WTC11 (cell line): ENCODE data around the gene CITED4.

ENCODE experiments used
- CREB1 ChIP-seq: sonication (generic); formaldehyde crosslinking; IDR thresholded peaks from 2 replicates; pipeline ENCODE4 v1.8.0; 2023; ENCODE audit warnings: mild to moderate bottlenecking, missing genetic modification reagents
- SMAD3 ChIP-seq: sonication (generic); formaldehyde crosslinking; IDR thresholded peaks from 2 replicates; pipeline ENCODE4 v1.8.0; 2022; ENCODE audit warnings: missing genetic modification reagents, mild to moderate bottlenecking, borderline replicate concordance
- SP1 ChIP-seq: sonication (generic); formaldehyde crosslinking; conservative IDR thresholded peaks from 2 replicates; pipeline ENCODE4 v1.8.1; 2022; ENCODE audit warnings: missing genetic modification reagents
- ZNF138 ChIP-seq: sonication (generic); formaldehyde crosslinking; conservative IDR thresholded peaks from 2 replicates; pipeline ENCODE4 v1.8.1; 2022; ENCODE audit warnings: mild to moderate bottlenecking, moderate library complexity, missing genetic modification reagents
- TF ChIP-seq, protein P1 (sequence below): sonication (generic); formaldehyde crosslinking; IDR thresholded peaks from 2 replicates; pipeline ENCODE4 v1.8.0; 2022; ENCODE audit warnings: mild to moderate bottlenecking, missing genetic modification reagents
- TF ChIP-seq, protein P2 (sequence below): sonication (generic); formaldehyde crosslinking; IDR thresholded peaks from 2 replicates; pipeline ENCODE4 v1.8.1; 2023; ENCODE audit warnings: mild to moderate bottlenecking, missing genetic modification reagents, borderline replicate concordance
- TF ChIP-seq, protein P3 (sequence below): fragments of 200-600 bp; IDR thresholded peaks from 2 replicates; pipeline ENCODE4 v1.8.0; 2022; ENCODE audit warnings: antibody characterized with exemption
- TF ChIP-seq, protein P4 (sequence below): sonication (generic); formaldehyde crosslinking; IDR thresholded peaks from 2 replicates; pipeline ENCODE4 v1.8.1; 2023; ENCODE audit warnings: mild to moderate bottlenecking, missing genetic modification reagents, moderate library complexity
- TF ChIP-seq, protein P5 (sequence below): sonication (generic); formaldehyde crosslinking; IDR thresholded peaks from 2 replicates; pipeline ENCODE4 v1.8.0; 2023; ENCODE audit warnings: missing genetic modification reagents
- TF ChIP-seq, protein P6 (sequence below): fragments of 250-450 bp; sonication (Bioruptor Pico); conservative IDR thresholded peaks from 2 replicates; pipeline ENCODE4 v1.9.0; 2021; ENCODE audit warnings: mild to moderate bottlenecking
- TF ChIP-seq, protein P7 (sequence below): sonication (generic); formaldehyde crosslinking; IDR thresholded peaks from 2 replicates; pipeline ENCODE4 v1.8.0; 2022; ENCODE audit warnings: mild to moderate bottlenecking, missing genetic modification reagents
- TF ChIP-seq, protein P8 (sequence below): sonication (generic); formaldehyde crosslinking; IDR thresholded peaks from 2 replicates; pipeline ENCODE4 v1.8.1; 2023; ENCODE audit warnings: mild to moderate bottlenecking, missing genetic modification reagents, moderate library complexity

DNA sequence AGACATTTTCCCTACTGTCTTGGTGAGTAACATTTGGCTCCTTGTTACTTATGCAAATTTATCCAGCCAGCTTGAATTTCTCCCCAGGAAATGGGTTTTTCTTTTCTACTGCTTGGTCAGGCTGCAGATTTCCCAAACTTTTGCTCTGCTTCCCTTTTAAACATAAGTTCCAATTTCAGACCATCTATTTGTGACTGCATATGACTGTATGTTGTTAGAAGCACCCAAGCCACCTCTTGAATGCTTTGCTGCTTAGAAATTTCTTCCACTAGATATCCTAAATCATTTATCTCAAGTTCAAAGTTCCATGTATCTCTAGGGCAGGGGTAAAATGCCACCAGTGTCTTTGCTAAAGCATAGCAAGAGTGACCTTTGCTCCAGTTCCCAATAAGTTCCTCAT, 32.3 kb upstream of the CITED4 start:
- TF ChIP-seq, protein P1, sequence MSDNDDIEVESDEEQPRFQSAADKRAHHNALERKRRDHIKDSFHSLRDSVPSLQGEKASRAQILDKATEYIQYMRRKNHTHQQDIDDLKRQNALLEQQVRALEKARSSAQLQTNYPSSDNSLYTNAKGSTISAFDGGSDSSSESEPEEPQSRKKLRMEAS (CRISPR knock-in tag) = no peak
- TF ChIP-seq, protein P2, sequence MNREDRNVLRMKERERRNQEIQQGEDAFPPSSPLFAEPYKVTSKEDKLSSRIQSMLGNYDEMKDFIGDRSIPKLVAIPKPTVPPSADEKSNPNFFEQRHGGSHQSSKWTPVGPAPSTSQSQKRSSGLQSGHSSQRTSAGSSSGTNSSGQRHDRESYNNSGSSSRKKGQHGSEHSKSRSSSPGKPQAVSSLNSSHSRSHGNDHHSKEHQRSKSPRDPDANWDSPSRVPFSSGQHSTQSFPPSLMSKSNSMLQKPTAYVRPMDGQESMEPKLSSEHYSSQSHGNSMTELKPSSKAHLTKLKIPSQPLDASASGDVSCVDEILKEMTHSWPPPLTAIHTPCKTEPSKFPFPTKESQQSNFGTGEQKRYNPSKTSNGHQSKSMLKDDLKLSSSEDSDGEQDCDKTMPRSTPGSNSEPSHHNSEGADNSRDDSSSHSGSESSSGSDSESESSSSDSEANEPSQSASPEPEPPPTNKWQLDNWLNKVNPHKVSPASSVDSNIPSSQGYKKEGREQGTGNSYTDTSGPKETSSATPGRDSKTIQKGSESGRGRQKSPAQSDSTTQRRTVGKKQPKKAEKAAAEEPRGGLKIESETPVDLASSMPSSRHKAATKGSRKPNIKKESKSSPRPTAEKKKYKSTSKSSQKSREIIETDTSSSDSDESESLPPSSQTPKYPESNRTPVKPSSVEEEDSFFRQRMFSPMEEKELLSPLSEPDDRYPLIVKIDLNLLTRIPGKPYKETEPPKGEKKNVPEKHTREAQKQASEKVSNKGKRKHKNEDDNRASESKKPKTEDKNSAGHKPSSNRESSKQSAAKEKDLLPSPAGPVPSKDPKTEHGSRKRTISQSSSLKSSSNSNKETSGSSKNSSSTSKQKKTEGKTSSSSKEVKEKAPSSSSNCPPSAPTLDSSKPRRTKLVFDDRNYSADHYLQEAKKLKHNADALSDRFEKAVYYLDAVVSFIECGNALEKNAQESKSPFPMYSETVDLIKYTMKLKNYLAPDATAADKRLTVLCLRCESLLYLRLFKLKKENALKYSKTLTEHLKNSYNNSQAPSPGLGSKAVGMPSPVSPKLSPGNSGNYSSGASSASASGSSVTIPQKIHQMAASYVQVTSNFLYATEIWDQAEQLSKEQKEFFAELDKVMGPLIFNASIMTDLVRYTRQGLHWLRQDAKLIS (CRISPR knock-in tag) = no peak
- TF ChIP-seq ZNF138 (CRISPR knock-in tag) = no peak
- TF ChIP-seq CREB1 (CRISPR knock-in tag) = no peak
- TF ChIP-seq, protein P3, sequence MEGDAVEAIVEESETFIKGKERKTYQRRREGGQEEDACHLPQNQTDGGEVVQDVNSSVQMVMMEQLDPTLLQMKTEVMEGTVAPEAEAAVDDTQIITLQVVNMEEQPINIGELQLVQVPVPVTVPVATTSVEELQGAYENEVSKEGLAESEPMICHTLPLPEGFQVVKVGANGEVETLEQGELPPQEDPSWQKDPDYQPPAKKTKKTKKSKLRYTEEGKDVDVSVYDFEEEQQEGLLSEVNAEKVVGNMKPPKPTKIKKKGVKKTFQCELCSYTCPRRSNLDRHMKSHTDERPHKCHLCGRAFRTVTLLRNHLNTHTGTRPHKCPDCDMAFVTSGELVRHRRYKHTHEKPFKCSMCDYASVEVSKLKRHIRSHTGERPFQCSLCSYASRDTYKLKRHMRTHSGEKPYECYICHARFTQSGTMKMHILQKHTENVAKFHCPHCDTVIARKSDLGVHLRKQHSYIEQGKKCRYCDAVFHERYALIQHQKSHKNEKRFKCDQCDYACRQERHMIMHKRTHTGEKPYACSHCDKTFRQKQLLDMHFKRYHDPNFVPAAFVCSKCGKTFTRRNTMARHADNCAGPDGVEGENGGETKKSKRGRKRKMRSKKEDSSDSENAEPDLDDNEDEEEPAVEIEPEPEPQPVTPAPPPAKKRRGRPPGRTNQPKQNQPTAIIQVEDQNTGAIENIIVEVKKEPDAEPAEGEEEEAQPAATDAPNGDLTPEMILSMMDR = no peak
- TF ChIP-seq, protein P4, sequence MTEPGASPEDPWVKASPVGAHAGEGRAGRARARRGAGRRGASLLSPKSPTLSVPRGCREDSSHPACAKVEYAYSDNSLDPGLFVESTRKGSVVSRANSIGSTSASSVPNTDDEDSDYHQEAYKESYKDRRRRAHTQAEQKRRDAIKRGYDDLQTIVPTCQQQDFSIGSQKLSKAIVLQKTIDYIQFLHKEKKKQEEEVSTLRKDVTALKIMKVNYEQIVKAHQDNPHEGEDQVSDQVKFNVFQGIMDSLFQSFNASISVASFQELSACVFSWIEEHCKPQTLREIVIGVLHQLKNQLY = no peak
- no peak for TF ChIP-seq SMAD3 (CRISPR knock-in tag)
- no peak for TF ChIP-seq SP1 (CRISPR knock-in tag)
- TF ChIP-seq, protein P5, sequence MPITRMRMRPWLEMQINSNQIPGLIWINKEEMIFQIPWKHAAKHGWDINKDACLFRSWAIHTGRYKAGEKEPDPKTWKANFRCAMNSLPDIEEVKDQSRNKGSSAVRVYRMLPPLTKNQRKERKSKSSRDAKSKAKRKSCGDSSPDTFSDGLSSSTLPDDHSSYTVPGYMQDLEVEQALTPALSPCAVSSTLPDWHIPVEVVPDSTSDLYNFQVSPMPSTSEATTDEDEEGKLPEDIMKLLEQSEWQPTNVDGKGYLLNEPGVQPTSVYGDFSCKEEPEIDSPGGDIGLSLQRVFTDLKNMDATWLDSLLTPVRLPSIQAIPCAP (CRISPR knock-in tag) = no peak
- TF ChIP-seq, protein P6, sequence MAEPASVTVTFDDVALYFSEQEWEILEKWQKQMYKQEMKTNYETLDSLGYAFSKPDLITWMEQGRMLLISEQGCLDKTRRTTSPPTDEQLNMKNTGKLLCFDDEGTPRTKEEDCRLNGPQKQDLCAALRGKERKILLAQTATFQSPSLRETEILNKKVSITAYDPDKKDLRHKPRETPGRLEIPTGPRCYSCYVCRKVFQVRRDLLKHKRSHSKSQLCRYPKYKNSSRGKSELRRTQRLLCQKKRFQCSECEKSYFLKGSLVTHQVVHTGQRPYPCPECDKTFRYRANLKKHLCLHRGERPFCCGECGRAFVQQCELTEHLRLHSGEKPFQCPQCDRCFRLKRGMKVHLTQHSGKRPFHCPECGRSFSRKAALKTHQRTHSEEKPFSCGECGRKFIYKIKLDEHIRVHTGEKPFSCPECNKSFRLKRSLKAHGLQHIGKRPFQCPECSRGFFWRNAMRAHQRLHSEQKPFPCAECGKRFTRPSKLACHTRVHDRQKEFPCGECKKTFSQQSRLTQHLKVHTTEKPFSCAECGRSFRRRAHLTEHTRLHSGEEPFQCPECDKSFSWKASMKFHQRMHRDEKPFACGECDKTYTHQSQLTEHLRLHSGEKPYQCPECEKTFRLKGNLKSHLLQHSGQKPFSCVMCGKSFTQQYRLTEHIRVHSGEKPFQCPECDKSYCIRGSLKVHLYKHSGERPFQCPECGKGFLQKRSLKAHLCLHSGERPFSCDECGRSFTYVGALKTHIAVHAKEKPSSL (CRISPR knock-in tag) = no peak
- TF ChIP-seq, protein P7, sequence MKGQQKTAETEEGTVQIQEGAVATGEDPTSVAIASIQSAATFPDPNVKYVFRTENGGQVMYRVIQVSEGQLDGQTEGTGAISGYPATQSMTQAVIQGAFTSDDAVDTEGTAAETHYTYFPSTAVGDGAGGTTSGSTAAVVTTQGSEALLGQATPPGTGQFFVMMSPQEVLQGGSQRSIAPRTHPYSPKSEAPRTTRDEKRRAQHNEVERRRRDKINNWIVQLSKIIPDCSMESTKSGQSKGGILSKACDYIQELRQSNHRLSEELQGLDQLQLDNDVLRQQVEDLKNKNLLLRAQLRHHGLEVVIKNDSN (CRISPR knock-in tag) = no peak
- TF ChIP-seq, protein P8, sequence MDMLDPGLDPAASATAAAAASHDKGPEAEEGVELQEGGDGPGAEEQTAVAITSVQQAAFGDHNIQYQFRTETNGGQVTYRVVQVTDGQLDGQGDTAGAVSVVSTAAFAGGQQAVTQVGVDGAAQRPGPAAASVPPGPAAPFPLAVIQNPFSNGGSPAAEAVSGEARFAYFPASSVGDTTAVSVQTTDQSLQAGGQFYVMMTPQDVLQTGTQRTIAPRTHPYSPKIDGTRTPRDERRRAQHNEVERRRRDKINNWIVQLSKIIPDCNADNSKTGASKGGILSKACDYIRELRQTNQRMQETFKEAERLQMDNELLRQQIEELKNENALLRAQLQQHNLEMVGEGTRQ (CRISPR knock-in tag) = no peak
